Liver (tissue), 2 donors: ENCODE measurements around the gene RINT1.

ENCODE experiments used
- CTCF ChIP-seq: fragments of 150-350 bp; IDR thresholded peaks from 2 replicates; pipeline ENCODE4 v1.5.1; 2017; ENCODE audit warnings: improper control_type of control experiment, low read depth, low read length; ENCODE audit not compliant: missing input control
- REST ChIP-seq: IDR thresholded peaks from 2 replicates; pipeline ENCODE4 v1.6.1; 2016; ENCODE audit warnings: antibody characterized with exemption, mild to moderate bottlenecking
- donor health status: healthy.

GRCh38 chr7:105521717-105522463 lies 10.1 kb upstream of the RINT1 start, which contains the start of gene PUS7:
- TF ChIP-seq CTCF (no peak), REST (no peak)
